ENCODE data around the gene VWA8. TPM values are rescaled to one million over a fixed set of nuclear protein-coding genes. Genes with fewer than 3 reads are reported as not detected.

Gene VWA8
- total RNA-seq, 1 donor from 2014 or later: 15.8 TPM

DNA sequence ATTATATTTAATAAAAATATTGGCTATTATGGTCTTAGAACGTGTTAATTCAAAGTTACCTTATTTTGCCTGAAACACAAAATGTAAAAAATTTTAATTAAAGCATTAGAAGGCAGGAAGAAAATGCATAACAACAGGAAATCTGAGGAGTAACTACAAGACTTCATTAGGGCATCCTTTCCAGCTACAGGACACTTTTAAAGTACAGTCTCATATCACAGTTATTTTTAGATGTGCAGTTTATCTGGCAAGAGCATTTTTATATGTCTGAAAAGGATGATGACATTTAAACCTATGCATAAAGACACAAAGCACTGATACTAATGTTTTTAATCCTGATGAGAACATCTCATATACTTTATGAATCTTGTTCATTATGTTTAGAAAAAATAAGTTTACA, 247.5 kb downstream of the VWA8 start:
- no peaks in the 10 kb centered on the region for H3K9me3 Mint-ChIP-seq (ENCODE audit: unreplicated experiment)
- DNase-seq (ENCODE audit: extremely low spot score, unreplicated experiment): no peak
- peaks cover 3% of the 10 kb centered on the region for H3K4me1 Mint-ChIP-seq (ENCODE audit: unreplicated experiment)
- H3K36me3 Mint-ChIP-seq (ENCODE audit: unreplicated experiment): no peaks in the 10 kb centered on the region
- no peak for TF ChIP-seq CTCF (IDR thresholded peaks at IDR 0.05)
- no peaks in the 10 kb centered on the region for H3K27me3 Mint-ChIP-seq (ENCODE audit: unreplicated experiment)
- no peak overlapping the region for H3K4me3 Mint-ChIP-seq (ENCODE audit: unreplicated experiment)
- H3K27ac Mint-ChIP-seq (ENCODE audit: unreplicated experiment): no peak overlapping the region

- no peak overlapping the region for H3K4me3 Mint-ChIP-seq (ENCODE audit: unreplicated experiment)
- no peaks in the 10 kb centered on the region for H3K36me3 Mint-ChIP-seq (ENCODE audit: unreplicated experiment)
- no peak overlapping the region for H3K27ac Mint-ChIP-seq (ENCODE audit: unreplicated experiment)
- no peak for DNase-seq (ENCODE audit: extremely low spot score, unreplicated experiment)
- H3K9me3 Mint-ChIP-seq (ENCODE audit: unreplicated experiment): no peaks in the 10 kb centered on the region
- no peak for TF ChIP-seq CTCF (IDR thresholded peaks at IDR 0.05)
- H3K27me3 Mint-ChIP-seq (ENCODE audit: unreplicated experiment): no peaks in the 10 kb centered on the region
- peaks cover 8% of the 10 kb centered on the region for H3K4me1 Mint-ChIP-seq (ENCODE audit: unreplicated experiment)
Observed at GRCh38 chr13:41710771-41711170, 250.1 kb downstream of the VWA8 start.

DNA sequence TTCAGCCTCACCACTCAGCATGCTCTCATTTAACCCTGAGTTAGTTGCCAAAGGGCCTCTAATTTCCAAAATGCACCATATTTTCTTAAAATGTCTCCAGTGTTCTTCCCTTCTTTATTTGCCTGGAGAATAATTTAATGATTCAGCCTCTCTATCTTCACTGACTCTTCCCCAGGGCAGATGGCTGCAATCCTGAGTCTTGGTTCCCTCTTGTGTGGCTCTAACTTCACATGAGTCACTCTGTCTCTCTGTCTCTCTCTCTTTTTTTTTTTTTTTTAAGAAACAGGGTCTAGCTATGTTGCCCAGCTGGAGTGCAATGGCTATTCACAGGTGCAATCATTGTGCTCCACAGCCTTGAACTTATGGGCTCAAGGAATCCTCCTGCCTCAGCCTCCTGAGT, 251.4 kb downstream of the VWA8 start:
- Mint-ChIP-seq H3K4me3 (ENCODE audit: unreplicated experiment) (no peak overlapping the region), H3K27me3 (ENCODE audit: unreplicated experiment) (no peaks in the 10 kb centered on the region), H3K4me1 (ENCODE audit: unreplicated experiment) (peaks cover 8% of the 10 kb centered on the region), H3K27ac (ENCODE audit: unreplicated experiment) (no peak overlapping the region), H3K9me3 (ENCODE audit: unreplicated experiment) (no peaks in the 10 kb centered on the region), H3K36me3 (ENCODE audit: unreplicated experiment) (no peaks in the 10 kb centered on the region)
- no peak for TF ChIP-seq CTCF (IDR thresholded peaks at IDR 0.05)
- DNase-seq (ENCODE audit: extremely low spot score, unreplicated experiment): no peak

- Mint-ChIP-seq H3K4me1 (ENCODE audit: unreplicated experiment) (peaks cover 8% of the 10 kb centered on the region), H3K4me3 (ENCODE audit: unreplicated experiment) (no peak overlapping the region), H3K36me3 (ENCODE audit: unreplicated experiment) (no peaks in the 10 kb centered on the region), H3K9me3 (ENCODE audit: unreplicated experiment) (no peaks in the 10 kb centered on the region), H3K27me3 (ENCODE audit: unreplicated experiment) (no peaks in the 10 kb centered on the region), H3K27ac (ENCODE audit: unreplicated experiment) (no peak overlapping the region)
- TF ChIP-seq CTCF (IDR thresholded peaks at IDR 0.05): no peak
- DNase-seq (ENCODE audit: extremely low spot score, unreplicated experiment): no peak
Observed at GRCh38 chr13:41708713-41709112, 252.2 kb downstream of the VWA8 start.

DNA sequence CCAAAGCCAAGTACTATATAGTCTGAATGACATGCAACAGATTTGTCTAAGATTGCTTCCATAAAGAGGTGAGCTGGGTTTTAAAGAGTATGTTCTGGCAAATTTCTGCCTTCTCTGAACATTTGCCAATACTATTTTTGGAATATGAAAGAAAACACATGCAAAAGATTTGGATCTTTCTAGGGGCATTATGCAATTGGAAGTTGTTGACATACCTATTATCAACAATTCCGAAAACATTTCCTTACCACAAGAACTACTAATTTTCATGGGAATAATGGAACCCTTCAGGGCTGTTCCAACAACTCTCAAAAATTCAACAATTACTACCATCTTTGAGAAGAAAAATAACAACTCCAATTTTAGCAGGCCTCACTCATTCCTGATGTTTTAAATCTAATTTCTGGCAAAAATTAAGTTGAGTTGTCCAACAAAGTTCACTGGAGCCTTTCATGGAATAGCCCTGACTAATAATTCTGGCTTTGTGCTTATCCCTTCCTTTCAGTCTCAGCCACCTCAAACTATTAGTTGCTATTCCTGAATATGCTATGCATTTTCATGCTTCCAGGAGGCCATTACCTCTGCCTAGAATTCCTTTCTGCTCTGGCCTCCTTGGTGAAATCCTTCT, 253.6 kb downstream of the VWA8 start:
- H3K4me1 Mint-ChIP-seq (ENCODE audit: unreplicated experiment): peaks cover 10% of the 10 kb centered on the region
- H3K9me3 Mint-ChIP-seq (ENCODE audit: unreplicated experiment): no peaks in the 10 kb centered on the region
- H3K27me3 Mint-ChIP-seq (ENCODE audit: unreplicated experiment): no peaks in the 10 kb centered on the region
- H3K27ac Mint-ChIP-seq (ENCODE audit: unreplicated experiment): no peak overlapping the region
- H3K4me3 Mint-ChIP-seq (ENCODE audit: unreplicated experiment): no peak overlapping the region
- TF ChIP-seq CTCF (IDR thresholded peaks at IDR 0.05): no peak
- no peak for DNase-seq (ENCODE audit: extremely low spot score, unreplicated experiment)
- H3K36me3 Mint-ChIP-seq (ENCODE audit: unreplicated experiment): no peaks in the 10 kb centered on the region
